NB4 (cell line): ENCODE results near the gene CDH4.

Source experiments
- DNase-seq: peaks from one replicate; pipeline ENCODE4 v3.0.0; 2010; ENCODE audit warnings: low read depth
- H3K4me3 ChIP-seq: one replicate; pipeline ENCODE4 v1.5.1; 2011; ENCODE audit warnings: mild to moderate bottlenecking, low read depth, low read length, moderate library complexity
- CTCF ChIP-seq: IDR thresholded peaks from one replicate; pipeline ENCODE4 v1.5.1; 2012; ENCODE audit warnings: low read depth, low read length
- MAX ChIP-seq: IDR thresholded peaks from 2 replicates; pipeline ENCODE4 v1.6.1; 2011; ENCODE audit warnings: low read depth, low read length
- MYC ChIP-seq: IDR thresholded peaks from 2 replicates; pipeline ENCODE4 v1.6.1; 2011; ENCODE audit warnings: low read depth, low read length
- POLR2A ChIP-seq: IDR thresholded peaks from 2 replicates; pipeline ENCODE4 v1.6.1; 2011; ENCODE audit warnings: mild to moderate bottlenecking; ENCODE audit not compliant: insufficient read length; ENCODE audit errors: extremely low read depth

CDH4 gene

GRCh38 chr20:61370841-61371303 is 118.8 kb downstream of the CDH4 start:
- no peak for DNase-seq
- TF ChIP-seq CTCF (no peak), MAX (no peak), MYC (no peak), POLR2A (no peak)
- no peak overlapping the region for H3K4me3 ChIP-seq

GRCh38 chr20:61371501-61372136 is 119.6 kb downstream of the CDH4 start:
- no peak for TF ChIP-seq CTCF
- TF ChIP-seq MAX = no peak
- TF ChIP-seq POLR2A = no peak
- no peak for TF ChIP-seq MYC
- no peak overlapping the region for H3K4me3 ChIP-seq
- no peak for DNase-seq

- TF ChIP-seq CTCF = no peak
- no peak for TF ChIP-seq POLR2A
- no peak for TF ChIP-seq MAX
- TF ChIP-seq MYC = no peak
- no peak for DNase-seq
- H3K4me3 ChIP-seq = no peak overlapping the region
Observed at GRCh38 chr20:61372137-61373054, 120.3 kb downstream of the CDH4 start.

GRCh38 chr20:61373055-61373399 is 121.0 kb downstream of the CDH4 start:
- no peak for TF ChIP-seq CTCF
- TF ChIP-seq MAX = no peak
- no peak for TF ChIP-seq POLR2A
- no peak for TF ChIP-seq MYC
- H3K4me3 ChIP-seq = no peak overlapping the region
- DNase-seq = no peak

GRCh38 chr20:61373956-61374545 is 122.0 kb downstream of the CDH4 start:
- H3K4me3 ChIP-seq = no peak overlapping the region
- TF ChIP-seq MYC (no peak), CTCF (no peak), POLR2A (no peak), MAX (no peak)
- no peak for DNase-seq
